DLD1 (cell line): ENCODE data around the gene C6orf136.

Experiments used
- in situ Hi-C: cut with HindIII; loops from 2 replicates; pipeline ENCODE4 v1.10.0; 2017; ENCODE audit warnings: low sequenced_read_pairs

C6orf136 gene

DNA sequence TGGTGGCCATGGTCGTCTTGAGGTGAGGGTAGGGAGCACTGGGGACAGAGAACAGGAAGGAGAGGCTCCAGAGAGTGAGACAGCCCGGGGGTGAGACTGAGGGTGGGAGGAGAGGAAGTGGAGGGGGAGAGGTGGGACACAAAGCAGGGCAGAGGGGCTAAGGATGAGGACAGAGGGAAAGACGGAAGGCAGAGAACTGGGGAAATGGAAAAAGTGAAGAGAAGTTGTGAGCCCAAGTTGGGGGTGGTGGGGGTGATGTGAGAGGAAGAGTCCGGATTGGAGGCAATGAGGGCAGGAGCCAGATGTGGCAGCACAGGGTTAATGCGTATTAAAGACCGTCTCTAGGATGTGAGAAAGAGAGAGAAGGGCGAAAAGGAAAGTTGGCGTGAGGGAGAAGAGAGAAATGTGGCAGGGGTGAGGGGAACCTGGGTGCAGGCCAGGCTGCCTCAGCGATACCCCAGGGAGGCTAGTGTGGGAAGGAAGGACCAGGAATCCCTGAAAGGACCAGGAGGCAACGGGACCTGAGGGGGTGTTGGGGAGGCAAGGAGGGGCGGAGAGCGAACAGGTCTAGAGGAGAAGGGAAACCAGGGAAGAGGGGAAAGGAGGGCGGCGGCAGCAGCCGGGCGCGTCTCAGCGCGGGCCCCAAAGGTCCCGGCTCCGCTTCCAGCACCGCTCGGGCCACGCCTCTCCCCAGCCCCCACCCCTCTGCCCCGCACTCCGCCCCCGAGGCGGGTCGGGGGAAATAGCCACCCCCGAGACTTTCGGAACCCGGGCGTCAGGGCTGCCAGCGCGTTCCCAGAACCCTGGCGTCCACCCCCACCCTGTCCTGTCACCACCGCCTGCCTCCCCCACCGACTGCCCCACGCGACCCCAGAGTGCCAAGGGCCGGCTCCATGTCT lies 39.3 kb downstream of the C6orf136 start, which contains the start of gene PPP1R18:
TSS of gene PPP1R18 (minus strand) at position 637 of the 899 bp plus-strand sequence. CDS start at position 10, 627 bp downstream.
- in situ Hi-C loops: no loop called here

DNA sequence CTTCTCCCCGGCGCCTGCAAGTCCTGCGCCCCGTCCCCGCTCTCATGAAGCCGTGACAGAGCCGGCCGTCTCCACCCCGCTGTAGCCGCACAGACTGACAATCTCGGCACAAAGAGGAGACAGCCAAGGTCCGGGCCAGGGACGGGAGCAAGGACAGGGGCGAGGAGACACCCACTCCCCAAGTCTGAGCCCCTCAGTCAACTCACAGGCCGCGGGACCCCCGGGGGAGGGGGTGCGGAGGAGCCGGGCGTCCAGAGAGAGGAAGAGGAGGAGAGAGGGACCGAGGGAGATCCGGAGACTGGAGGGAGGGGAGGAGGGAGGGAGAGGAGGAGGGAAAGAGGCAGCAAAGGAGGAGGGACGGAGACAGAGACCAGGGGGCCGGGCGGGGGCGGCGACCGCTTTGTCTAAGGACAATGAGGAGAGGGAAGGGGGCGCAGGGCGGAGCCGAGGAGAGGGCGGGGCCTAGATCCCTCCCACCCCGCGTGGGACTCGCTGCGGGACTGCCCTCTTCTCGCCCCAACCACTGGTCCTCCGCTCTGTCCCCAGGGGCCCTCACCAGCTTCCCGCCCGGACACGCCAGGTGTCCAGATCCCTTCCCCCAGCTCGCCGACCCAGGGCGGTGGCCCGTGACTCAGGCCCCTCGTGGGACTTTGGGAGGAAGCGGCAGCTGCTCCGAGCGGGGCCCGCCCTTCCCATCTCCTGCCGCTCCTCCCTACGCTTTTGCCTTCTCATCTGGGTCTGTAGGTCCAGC lies 40.1 kb downstream of the C6orf136 start:
- in situ Hi-C loops: no loop called here

DNA sequence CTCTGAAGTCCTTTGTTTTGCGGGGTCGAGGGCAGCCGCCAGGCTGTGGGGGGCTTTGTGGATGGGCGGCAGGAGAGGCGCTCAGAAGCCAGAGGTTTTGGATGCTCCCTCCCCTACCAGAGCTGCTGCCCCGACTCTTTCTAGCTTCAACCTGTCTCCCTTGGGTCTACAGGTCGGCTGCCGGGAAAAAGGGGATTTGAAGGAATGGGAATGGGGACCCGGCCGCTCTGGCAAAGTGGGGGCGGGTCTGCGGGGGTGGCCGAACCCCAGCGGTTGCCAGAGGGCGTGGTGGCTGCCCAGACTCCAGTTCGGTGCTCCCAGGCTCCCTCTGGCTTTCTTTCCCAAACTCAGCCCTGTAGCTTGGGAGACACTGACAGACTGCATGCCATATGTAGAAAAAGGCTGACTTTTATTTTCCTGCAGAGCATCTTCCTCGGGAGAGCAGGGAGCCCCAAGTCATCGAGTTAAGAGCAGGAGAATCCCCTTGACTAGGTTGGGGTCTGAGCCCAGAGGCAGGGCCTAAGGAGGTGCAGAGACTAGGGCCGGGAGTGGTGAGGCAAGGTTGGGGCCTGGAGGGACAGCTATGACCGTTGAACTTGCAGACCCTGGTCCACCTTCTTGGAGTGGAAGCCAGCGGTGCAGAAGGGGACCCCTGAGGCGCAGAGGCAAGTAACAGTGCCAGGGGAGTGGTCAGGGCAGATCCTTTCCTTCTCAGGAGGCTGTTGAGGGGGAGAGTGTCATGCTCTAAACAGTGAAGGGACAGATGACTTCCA lies 40.9 kb downstream of the C6orf136 start:
- in situ Hi-C loops: no loop called here

DNA sequence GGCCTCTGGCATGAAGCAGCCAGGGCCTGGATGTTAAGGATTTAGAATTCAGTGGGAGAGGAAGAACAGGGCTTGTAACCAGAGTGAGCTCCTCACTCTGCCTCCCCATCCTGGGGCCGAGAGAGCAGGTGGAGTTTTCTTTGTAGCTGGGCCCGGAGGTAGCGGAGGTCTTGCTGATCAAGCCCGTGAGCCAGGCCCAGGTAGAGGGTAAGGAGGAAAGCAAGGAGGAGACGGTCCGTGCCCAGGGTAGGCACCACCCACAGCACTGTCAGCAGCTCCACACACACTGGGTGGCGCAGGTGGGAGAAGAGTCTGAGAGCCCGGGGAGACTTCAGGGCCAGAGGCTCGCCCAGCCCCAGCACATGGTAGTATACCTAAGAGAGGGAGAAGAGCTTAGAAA lies 41.6 kb downstream of the C6orf136 start:
- in situ Hi-C loops: no loop called here

DNA sequence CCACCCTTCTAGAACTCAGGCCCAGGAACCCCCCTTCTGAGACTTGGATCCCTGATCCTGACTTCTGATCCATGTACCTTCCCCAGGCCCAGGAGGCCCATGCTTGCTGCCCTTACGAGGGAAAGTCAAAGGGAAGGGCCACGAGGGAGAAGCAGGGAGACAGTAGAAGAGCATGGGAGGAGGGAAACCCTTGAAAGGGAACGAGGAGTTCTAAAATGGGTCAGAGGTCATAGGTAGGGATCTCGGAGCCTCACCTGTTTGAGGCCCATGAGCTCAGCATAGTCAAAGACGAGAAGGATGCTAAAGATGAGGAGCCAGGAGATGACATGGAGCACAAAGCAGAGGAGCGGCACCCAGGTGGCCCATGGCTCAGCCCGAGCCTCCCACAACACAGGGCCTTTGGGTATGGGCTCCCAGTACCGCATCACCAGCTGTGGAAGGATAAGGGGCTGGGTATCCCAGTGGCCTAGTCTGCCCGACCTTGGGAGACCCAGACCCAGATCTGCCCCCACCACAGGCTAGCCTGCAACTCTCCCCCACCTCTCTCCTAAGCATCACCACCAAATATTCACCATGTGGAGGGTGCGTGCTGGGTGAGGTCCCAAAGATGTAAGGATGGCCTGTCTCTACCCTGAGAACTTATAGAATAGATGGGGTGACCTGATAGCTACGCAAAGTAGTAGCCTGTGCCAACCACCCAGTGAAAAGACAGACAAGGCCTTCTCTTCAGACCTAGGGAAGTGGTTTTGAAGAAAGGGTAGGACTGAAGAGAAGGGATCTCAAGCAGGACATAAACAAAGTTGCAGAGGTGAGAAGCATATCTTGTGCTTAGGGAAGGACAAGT lies 42.3 kb downstream of the C6orf136 start:
- in situ Hi-C loops: no loop called here

DNA sequence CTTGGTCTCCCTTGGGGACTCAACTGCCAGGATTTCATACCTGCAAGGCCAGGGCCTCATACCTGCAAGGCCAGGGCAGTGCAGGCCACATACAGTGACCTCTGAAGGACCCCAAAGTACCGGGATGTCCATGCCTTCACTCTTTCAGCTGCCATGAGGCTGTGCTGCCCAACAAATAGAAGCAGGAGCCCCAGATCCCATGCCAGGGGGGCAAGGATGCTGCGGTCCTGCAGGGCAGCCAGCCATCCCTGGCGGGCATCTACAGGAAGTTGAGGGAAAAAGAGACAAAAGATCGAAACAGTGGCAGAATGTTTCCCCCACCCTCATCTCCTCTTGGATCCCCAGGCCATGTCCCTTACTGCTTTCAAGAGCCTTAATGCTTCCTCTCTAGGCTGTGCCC lies 43.1 kb downstream of the C6orf136 start:
- in situ Hi-C loops: no loop called here

DNA sequence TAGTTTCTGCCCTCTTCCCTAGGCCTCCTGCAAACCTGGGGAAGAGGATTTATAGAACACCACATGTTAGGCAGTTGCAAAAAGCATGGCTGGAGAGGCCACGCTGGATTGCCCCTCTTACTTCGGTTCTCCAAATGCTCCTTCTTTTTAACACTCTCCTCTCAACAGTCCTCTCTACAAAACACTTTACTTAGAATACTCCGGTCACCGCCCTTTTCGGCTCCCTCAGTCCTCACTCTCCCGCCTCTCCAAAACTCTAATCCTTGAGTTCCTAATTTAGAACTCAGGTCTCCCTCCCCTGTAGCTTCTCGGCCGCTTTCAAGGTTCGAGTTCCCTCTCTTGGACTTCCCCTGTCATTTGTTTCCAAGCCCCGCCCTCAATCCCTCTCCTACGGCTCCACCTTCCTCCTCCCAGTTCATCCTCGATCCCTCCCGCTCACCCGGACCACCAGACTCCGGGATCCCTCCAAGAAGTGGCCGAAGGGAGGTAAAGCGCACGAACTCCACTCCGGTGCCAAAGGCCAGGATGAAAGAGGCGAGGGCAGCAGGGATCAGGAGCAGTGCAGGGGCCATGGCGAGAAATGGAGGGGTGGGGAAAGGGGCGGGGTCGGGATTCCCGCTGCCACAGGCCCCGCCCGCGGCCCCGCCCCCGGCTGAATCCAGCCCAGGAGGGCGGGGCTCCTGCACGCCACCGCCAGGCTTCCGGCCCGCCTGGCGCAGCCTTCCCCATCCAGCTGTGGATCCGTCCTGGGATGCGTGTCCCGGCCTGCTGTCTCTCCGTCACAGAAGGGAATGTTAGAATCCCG lies 43.7 kb downstream of the C6orf136 start, which contains the start of gene NRM:
TSS of gene NRM (minus strand) at position 582 of the 805 bp plus-strand sequence. CDS start at position 572, 10 bp downstream.
- in situ Hi-C loops: no loop called here

DNA sequence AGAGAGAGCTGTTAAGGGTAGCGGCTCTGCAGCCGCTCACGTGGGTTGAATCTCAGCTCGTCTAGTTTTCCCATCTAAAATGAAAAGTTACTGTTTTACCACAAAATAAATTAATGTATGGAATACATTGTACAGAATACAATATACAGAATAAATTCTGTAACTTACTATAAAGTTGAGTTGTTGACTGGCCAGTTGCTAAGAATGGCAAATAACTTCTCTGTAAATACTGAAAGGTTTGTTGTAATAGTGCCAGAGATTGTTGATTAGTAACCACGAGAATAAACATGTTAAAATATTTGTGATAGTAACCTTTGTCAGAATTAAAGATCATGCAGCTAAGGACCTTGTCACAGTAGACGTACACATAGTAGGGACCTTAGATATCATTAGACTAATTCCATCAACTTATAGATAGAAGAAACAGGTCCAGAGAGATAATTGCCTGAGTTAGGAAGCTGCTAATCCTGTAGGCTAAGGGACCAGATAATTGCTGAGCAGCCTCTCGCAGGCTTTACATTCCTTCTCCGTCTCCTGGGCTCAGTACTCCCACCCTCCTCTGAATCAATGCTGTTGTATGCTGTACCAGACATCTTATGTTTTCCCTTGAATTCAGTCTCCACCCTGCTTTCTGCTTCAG lies 44.4 kb downstream of the C6orf136 start:
- in situ Hi-C loops: no loop called here

DNA sequence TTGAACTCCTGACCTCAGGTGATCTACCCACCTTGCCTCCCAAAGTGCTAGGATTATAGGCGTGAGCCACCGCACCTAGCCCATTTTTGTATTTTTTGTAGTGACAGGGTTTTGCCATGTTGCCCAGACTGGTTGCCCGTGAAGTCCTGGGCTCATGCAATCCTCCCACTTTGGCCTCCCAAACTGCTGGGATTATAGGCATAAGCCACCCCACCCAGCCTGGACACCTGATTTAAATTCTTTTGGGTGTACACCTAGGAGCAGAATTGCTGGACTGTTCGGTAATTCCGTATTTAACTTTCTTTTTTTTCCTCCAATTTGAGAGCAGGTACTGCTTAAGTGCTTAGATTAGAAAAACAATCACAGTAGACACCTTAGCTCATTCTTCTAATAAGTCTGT lies 49.5 kb downstream of the C6orf136 start:
- in situ Hi-C loops: no loop called here

DNA sequence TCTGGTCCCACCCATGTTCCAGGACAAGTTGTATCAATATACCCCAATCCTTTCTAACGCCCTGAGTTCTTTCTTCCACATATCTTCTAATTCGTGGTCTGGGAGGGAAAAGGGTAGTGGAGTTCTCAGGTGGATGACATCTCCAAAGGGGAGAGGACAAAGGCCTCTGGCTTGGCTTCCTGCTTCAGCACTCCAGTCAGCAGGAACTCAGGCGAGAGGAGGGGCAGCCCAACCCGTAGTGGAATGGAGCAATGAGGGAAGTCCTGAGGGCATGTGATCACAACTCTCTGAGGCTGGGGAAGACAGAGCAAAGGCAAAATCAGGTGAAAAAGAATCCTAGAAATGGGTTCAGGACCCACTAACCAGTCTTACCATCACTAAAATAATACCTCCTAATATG lies 53.4 kb downstream of the C6orf136 start:
- in situ Hi-C loops: no loop called here
